ENCODE data around the gene ZNF93. TPM values are rescaled to one million over a fixed set of nuclear protein-coding genes. Genes with fewer than 3 reads are reported as not detected.
A peak's percentile ranks its signal among the peaks of the same experiment; 100 is the strongest.
"Not testable (repeated sequence)": the region's sequence is repeated elsewhere in the genome, so short reads cannot be mapped to it uniquely, and the experiment has no call there.

ZNF93 gene
- total RNA-seq, 1 donor from 2014 or later, result 1.9 TPM

DNA sequence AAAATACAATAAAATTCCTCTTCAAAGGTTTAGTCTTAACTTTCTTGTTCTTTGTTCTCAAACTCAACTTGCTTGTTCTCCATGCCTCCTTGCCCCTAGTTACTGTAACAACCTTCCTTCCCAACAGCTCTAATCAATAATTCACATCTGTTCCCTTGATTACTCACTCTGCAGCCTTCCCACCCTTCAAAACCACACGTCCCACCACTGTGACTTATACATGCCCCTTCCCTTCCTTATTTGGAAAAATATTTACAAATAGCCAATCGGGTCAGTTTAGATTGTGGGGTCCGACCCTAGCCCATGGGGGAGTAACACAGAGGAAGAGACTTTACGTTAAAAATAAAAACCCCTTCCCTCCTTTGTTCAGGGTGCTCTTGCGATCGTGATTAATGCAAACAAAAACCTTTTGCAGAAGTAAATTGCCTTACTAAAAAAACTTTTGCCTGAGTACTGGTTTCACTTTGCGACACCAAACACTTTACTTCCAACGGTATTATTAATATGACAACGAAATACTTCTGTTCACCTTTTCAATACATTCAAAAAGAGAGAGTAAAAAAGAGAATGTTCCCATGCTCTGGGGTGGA lies 512 bp upstream of the ZNF93 start:
- ATAC-seq (no peak), DNase-seq (no peak)
- peak overlapping the region; percentile 80 for H3K4me3 ChIP-seq
- no peaks in the 10 kb centered on the region for H3K27me3 ChIP-seq
- intact Hi-C loops (cut with DNase I), result no loop called here
- H3K27ac ChIP-seq, result peak overlapping the region; percentile 73
- H3K4me1 ChIP-seq, result no peaks in the 10 kb centered on the region
- TF ChIP-seq CTCF (IDR thresholded peaks at IDR 0.05), result no peak
- H3K36me3 ChIP-seq, result no peaks in the 10 kb centered on the region
- peaks cover 5% of the 10 kb centered on the region for H3K9me3 ChIP-seq

GRCh38 chr19:19907551-19907950 lies 6.8 kb downstream of the ZNF93 start:
- H3K4me1 ChIP-seq; ATAC-seq; intact Hi-C loops (cut with DNase I); H3K27ac ChIP-seq; DNase-seq; H3K4me3 ChIP-seq; H3K27me3 ChIP-seq; H3K36me3 ChIP-seq; H3K9me3 ChIP-seq: not testable (repeated sequence)

GRCh38 chr19:19909654-19910053 lies 8.9 kb downstream of the ZNF93 start:
- no peak for DNase-seq
- Histone ChIP-seq H3K9me3 (no peaks in the 10 kb centered on the region), H3K27me3 (no peaks in the 10 kb centered on the region), H3K4me1 (no peaks in the 10 kb centered on the region), H3K27ac (no peak overlapping the region), H3K4me3 (no peak overlapping the region), H3K36me3 (no peaks in the 10 kb centered on the region)
- ATAC-seq, result no peak
- no peak for TF ChIP-seq CTCF (IDR thresholded peaks at IDR 0.05)
- intact Hi-C loops (cut with DNase I), result no loop called here

GRCh38 chr19:19911150-19911549 lies 10.4 kb downstream of the ZNF93 start:
- Histone ChIP-seq H3K9me3 (no peaks in the 10 kb centered on the region), H3K36me3 (no peaks in the 10 kb centered on the region), H3K4me3 (no peak overlapping the region), H3K4me1 (no peaks in the 10 kb centered on the region), H3K27ac (no peak overlapping the region), H3K27me3 (no peaks in the 10 kb centered on the region)
- no peak for DNase-seq
- no peak for ATAC-seq
- TF ChIP-seq CTCF (IDR thresholded peaks at IDR 0.05), result no peak
- intact Hi-C loops (cut with DNase I), result no loop called here

GRCh38 chr19:19914596-19914995 lies 13.8 kb downstream of the ZNF93 start:
- H3K27me3 ChIP-seq, result no peaks in the 10 kb centered on the region
- no peak for TF ChIP-seq CTCF (IDR thresholded peaks at IDR 0.05)

DNA sequence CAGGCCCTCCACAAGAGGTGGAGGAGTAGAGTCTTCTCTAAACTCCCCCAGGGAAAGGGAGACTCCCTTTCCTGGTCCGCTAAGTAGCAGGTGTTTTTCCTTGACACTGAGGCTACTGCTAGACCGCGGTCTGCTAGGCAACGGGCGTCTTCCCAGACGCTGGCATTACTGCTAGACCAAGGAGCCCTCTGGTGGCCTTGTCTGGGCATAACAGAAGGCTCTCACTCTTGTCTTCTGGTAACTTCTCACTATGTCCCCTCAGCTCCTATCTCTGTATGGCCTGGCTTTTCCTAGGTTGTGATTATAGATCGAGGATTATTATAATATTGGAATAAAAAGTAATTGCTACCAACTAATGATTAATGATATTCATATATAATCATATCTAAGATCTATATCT lies 29.7 kb downstream of the ZNF93 start:
- TF ChIP-seq CTCF (IDR thresholded peaks at IDR 0.05), result peak; percentile 75
- H3K27ac ChIP-seq; H3K4me3 ChIP-seq; DNase-seq; intact Hi-C loops (cut with DNase I); H3K27me3 ChIP-seq; ATAC-seq; H3K36me3 ChIP-seq; H3K4me1 ChIP-seq: not testable (repeated sequence)
- peaks cover 18% of the 10 kb centered on the region for H3K9me3 ChIP-seq

More at GRCh38 chr19:19914596-19914995, 13.8 kb downstream of the ZNF93 start:
- ATAC-seq (no peak), DNase-seq (no peak)
- H3K4me1 ChIP-seq, result no peaks in the 10 kb centered on the region
- H3K27ac ChIP-seq, result no peak overlapping the region
- intact Hi-C loops (cut with DNase I), result no loop called here
- H3K36me3 ChIP-seq, result no peaks in the 10 kb centered on the region
- no peak overlapping the region for H3K4me3 ChIP-seq
- no peaks in the 10 kb centered on the region for H3K9me3 ChIP-seq

DNA sequence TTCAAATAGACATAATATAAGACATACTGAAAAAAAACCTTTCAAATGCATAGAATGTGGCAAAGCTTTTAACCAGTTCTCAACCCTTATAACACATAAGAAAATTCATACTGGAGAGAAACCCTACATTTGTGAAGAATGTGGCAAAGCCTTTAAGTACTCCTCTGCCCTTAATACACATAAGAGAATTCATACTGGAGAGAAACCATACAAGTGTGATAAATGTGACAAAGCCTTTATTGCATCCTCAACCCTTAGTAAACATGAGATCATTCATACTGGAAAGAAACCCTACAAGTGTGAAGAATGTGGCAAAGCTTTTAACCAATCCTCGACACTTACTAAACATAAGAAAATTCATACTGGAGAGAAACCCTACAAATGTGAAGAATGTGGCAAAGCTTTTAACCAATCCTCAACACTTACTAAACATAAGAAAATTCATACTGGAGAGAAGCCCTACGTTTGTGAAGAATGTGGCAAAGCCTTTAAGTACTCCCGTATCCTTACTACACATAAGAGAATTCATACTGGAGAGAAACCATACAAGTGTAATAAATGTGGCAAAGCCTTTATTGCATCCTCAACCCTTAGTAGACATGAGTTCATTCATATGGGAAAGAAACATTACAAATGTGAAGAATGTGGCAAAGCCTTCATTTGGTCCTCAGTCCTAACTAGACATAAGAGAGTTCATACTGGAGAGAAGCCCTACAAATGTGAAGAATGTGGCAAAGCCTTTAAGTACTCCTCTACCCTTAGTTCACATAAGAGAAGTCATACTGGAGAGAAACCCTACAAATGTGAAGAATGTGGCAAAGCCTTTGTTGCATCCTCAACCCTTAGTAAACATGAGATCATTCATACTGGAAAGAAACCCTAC lies 32.9 kb downstream of the ZNF93 start:
- H3K27ac ChIP-seq; H3K36me3 ChIP-seq; ATAC-seq; intact Hi-C loops (cut with DNase I); H3K4me3 ChIP-seq; H3K27me3 ChIP-seq; H3K4me1 ChIP-seq; DNase-seq: not testable (repeated sequence)
- peaks cover 25% of the 10 kb centered on the region for H3K9me3 ChIP-seq

All from upper lobe of right lung (tissue), 1 donor.